GM12878 (cell line): ENCODE results near the gene HNRNPLL. TPM values are rescaled to one million over a fixed set of nuclear protein-coding genes. Genes with fewer than 3 reads are reported as not detected.

Experiments
- ATAC-seq: fragments of 200-7000 bp; cut with Tn5 transposase; 3 replicates; pipeline ENCODE4 v1.9.1; 2020; ENCODE audit warnings: mild to moderate bottlenecking, moderate library complexity
- BruUV-seq: library from RNA; stranded (reverse); fragments of 400-500 nt; replicated peaks from 2 replicates; lab custom pipeline; 2021; lab: Mats Ljungman, UMichigan
- CTCF ChIA-PET: fragments of 300-600 bp; sonication (Branson Sonifier 250); formaldehyde crosslinking; extraction: SDS; loops from one replicate; lab custom pipeline; 2021; ENCODE audit warnings: inconsistent platforms; lab: Yijun Ruan, JAX
- POLR2A ChIA-PET: fragments of 350-600 bp; formaldehyde crosslinking; extraction: SDS; loops from one replicate; lab custom pipeline; 2021; ENCODE audit warnings: inconsistent platforms; lab: Charles Lee
- RAD21 ChIA-PET: fragments of 300-600 bp; sonication (Branson Sonifier 250); formaldehyde crosslinking; loops from one replicate; lab custom pipeline; 2023; ENCODE audit warnings: antibody characterized with exemption; ENCODE audit not compliant: unreplicated experiment; lab: Charles Lee
- SMC1A ChIA-PET: fragments of 300-600 bp; sonication (Branson Sonifier 250); formaldehyde crosslinking; loops from one replicate; lab custom pipeline; 2023; ENCODE audit not compliant: unreplicated experiment, uncharacterized antibody; lab: Charles Lee
- DNase-seq: peaks from one replicate; pipeline ENCODE4 v3.0.0-alpha.2; 2011; ENCODE audit warnings: low read depth, low spot score
- FAIRE-seq: peaks from 3 replicates; lab custom pipeline; 2011; peaks lifted over from hg19 to GRCh38; lab: Jason Lieb, UNC
- H2AFZ ChIP-seq: 2 replicates; pipeline ENCODE4 v1.6.0; 2011; ENCODE audit warnings: low read depth, low read length, control low read depth; ENCODE audit not compliant: control insufficient read depth
- H3K27ac ChIP-seq: 2 replicates; pipeline ENCODE4 v1.5.1; 2011; ENCODE audit warnings: control low read depth; ENCODE audit not compliant: control insufficient read depth, insufficient read depth
- H3K27me3 ChIP-seq, 2 experiments: replicated peaks in 1 of 2; 2 replicates each; pipeline versions ENCODE4 v1.6.0 to v1.6.1; 2011; ENCODE audit warnings: low read length in 1 of 2; ENCODE audit not compliant: control insufficient read depth in 2 of 2, insufficient read depth in 2 of 2
- H3K36me3 ChIP-seq, 2 experiments: 2 replicates each; pipeline ENCODE4 v1.5.1; 2011; ENCODE audit warnings: low read length in 1 of 2; ENCODE audit not compliant: control insufficient read depth in 2 of 2, insufficient read depth in 2 of 2
- H3K4me1 ChIP-seq: 2 replicates; pipeline ENCODE4 v1.6.1; 2011; ENCODE audit warnings: mild to moderate bottlenecking, low read length, moderate library complexity, mixed read lengths; ENCODE audit not compliant: control insufficient read depth, insufficient read depth
- H3K4me2 ChIP-seq: 2 replicates; pipeline ENCODE4 v1.6.0; 2011; ENCODE audit warnings: control low read depth; ENCODE audit not compliant: control insufficient read depth, insufficient read depth
- H3K4me3 ChIP-seq: fragments of 200-600 bp; sonication (generic); 2 replicates; pipeline ENCODE4 v1.5.1; 2016
- H3K79me2 ChIP-seq: 2 replicates; pipeline ENCODE4 v1.6.0; 2011; ENCODE audit warnings: low read length; ENCODE audit not compliant: control insufficient read depth, insufficient read depth
- H3K9ac ChIP-seq: 2 replicates; pipeline ENCODE4 v1.8.0; 2011; ENCODE audit warnings: low read length, control low read depth, mixed read lengths; ENCODE audit not compliant: control insufficient read depth, insufficient read depth
- H3K9me3 ChIP-seq: replicated peaks from 3 replicates; pipeline ENCODE4 v1.5.1; 2011; ENCODE audit warnings: mild to moderate bottlenecking, low read length; ENCODE audit not compliant: control insufficient read depth, insufficient read depth
- H4K20me1 ChIP-seq: 2 replicates; pipeline ENCODE4 v1.6.0; 2011; ENCODE audit not compliant: control insufficient read depth, insufficient read depth
- CBFB ChIP-seq: IDR thresholded peaks from 2 replicates; pipeline ENCODE4 v1.6.1; 2016; ENCODE audit warnings: antibody characterized with exemption, low read depth
- CEBPB ChIP-seq, 2 experiments: fragments of 150-350 bp in 1 of 2; IDR thresholded peaks; 2 replicates each; pipeline ENCODE4 v1.6.1; 2012 to 2014; ENCODE audit warnings: low read depth in 2 of 2, low read length in 2 of 2, borderline replicate concordance in 1 of 2, inconsistent platforms in 1 of 2
- ETV6 ChIP-seq, 2 experiments: fragments of 450-650 bp in 1 of 2; IDR thresholded peaks in 1 of 2; conservative IDR thresholded peaks in 1 of 2; 2 replicates each; pipeline ENCODE4 v1.6.1; 2014; ENCODE audit warnings: antibody characterized with exemption in 1 of 2, borderline replicate concordance in 1 of 2, low read depth in 1 of 2, mild to moderate bottlenecking in 1 of 2, moderate library complexity in 1 of 2
- HCFC1 ChIP-seq: fragments of 150-350 bp; IDR thresholded peaks from 2 replicates; pipeline ENCODE4 v1.6.1; 2014; ENCODE audit warnings: low read length
- HDAC6 ChIP-seq: fragments of 200-600 bp; sonication (generic); IDR thresholded peaks from one replicate; pipeline ENCODE4 v1.8.0; 2017; ENCODE audit warnings: antibody characterized with exemption; ENCODE audit not compliant: unreplicated experiment
- IKZF2 ChIP-seq, 2 experiments: fragments of 450-650 bp; IDR thresholded peaks; 2 replicates each; pipeline ENCODE4 v1.6.1; 2017; ENCODE audit warnings: mild to moderate bottlenecking in 2 of 2, moderate library complexity in 2 of 2
- IRF4 ChIP-seq: IDR thresholded peaks from 2 replicates; pipeline ENCODE4 v1.6.1; 2011; ENCODE audit warnings: low read depth, low read length
- IRF5 ChIP-seq: fragments of 450-650 bp; IDR thresholded peaks from 2 replicates; pipeline ENCODE4 v1.6.1; 2017; ENCODE audit warnings: borderline replicate concordance
- SIN3A ChIP-seq: IDR thresholded peaks from 2 replicates; pipeline ENCODE4 v1.6.1; 2012; ENCODE audit warnings: low read depth, low read length, improper control_type of control experiment
- STAT1 ChIP-seq: fragments of 450-650 bp; conservative IDR thresholded peaks from 2 replicates; pipeline ENCODE4 v1.6.1; 2014; ENCODE audit warnings: antibody characterized with exemption, mild to moderate bottlenecking
- TCF12 ChIP-seq: IDR thresholded peaks from 2 replicates; pipeline ENCODE4 v1.6.1; 2011; ENCODE audit warnings: low read depth, mild to moderate bottlenecking, low read length
- ZBED1 ChIP-seq: IDR thresholded peaks from 2 replicates; pipeline ENCODE4 v1.6.1; 2016; ENCODE audit warnings: borderline replicate concordance
- ZNF592 ChIP-seq: fragments of 450-650 bp; IDR thresholded peaks from 2 replicates; pipeline ENCODE4 v1.6.1; 2017; ENCODE audit warnings: mild to moderate bottlenecking, moderate library complexity
- WGBS: methylation state at CpG from one replicate; pipeline ENCODE4 v1.1.6; 2016; ENCODE audit warnings: low lambda C conversion rate; ENCODE audit not compliant: insufficient replicate concordance, insufficient coverage; ENCODE audit errors: missing lambda C conversion rate; 5-methylcytosine and 5-hydroxymethylcytosine counted together
- in situ Hi-C: fragments of 300-500 bp; cut with MboI; formaldehyde crosslinking; loops from 9 replicates; pipeline ENCODE4 v1.14.3; 2018; ENCODE audit warnings: mixed read lengths
- intact Hi-C: fragments of 100-400 bp; cut with micrococcal nuclease; formaldehyde crosslinking; loops from one replicate; pipeline ENCODE4 v1.14.2; 2022; ENCODE audit not compliant: unreplicated experiment
- polyA plus RNA-seq, 11 experiments: library from polyadenylated mRNA; depleted of rRNA in 4 of 11; unstranded in 6 of 11; stranded (reverse) in 5 of 11; fragments of >200 nt; fragmentation: Nextera tagmentation in 4 of 11; fragmentation: Illumina TruSeq in 1 of 11; extraction: Ambion mirVana in 4 of 11; extraction: Trizol in 1 of 11; gene quantifications; 1 replicate in 1 of 11; 2 replicates in 10 of 11; pipeline versions ENCODE4 v1.2.1 to v1.2.3, GENCODE V29; 2011 to 2016; ENCODE audit warnings: inconsistent platforms in 2 of 11, missing spikeins in 2 of 11, low read depth in 1 of 11
- total RNA-seq, 4 experiments: library from RNA; depleted of rRNA in 3 of 4; stranded (reverse); fragments of >200 nt in 3 of 4; fragmentation: Illumina TruSeq in 1 of 4; extraction: Trizol in 1 of 4; gene quantifications; 2 replicates each; pipeline versions ENCODE4 v1.2.1 to v1.2.3, GENCODE V29; 2013 to 2021
- TF ChIP-seq, protein P1 (sequence below): fragments of 450-650 bp; IDR thresholded peaks from 2 replicates; pipeline ENCODE4 v1.6.1; 2017; ENCODE audit warnings: mild to moderate bottlenecking, low read depth, inconsistent platforms; ENCODE audit not compliant: poor library complexity, severe bottlenecking

HNRNPLL gene
- total and polyA plus RNA-seq, 10 of the 15 experiments (the other 5 are each of a cell fraction or from before 2014, with no cell fraction given), result 0.98 to 27.1 (median 2.9) TPM

DNA sequence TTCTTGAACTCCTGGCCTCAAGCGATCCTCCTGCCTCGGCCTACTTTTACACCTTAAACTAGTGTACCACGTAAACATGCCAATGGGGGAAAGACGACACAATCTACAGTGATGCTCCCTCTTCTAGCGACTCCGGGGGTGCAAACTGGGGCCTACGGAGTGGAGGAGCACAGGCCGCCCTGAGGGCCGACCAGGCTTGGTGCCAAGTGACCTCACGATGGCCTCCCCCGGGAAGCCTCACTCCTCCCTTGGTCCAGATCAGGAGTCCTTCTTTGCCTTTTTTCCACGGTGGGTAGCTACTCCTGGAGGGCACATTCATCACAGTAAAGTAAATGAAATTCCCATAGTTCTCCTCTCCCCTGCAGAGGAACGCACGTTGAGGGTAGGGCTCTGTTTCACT, 73.5 kb downstream of the HNRNPLL start (continued):
- TF ChIP-seq, protein P1, sequence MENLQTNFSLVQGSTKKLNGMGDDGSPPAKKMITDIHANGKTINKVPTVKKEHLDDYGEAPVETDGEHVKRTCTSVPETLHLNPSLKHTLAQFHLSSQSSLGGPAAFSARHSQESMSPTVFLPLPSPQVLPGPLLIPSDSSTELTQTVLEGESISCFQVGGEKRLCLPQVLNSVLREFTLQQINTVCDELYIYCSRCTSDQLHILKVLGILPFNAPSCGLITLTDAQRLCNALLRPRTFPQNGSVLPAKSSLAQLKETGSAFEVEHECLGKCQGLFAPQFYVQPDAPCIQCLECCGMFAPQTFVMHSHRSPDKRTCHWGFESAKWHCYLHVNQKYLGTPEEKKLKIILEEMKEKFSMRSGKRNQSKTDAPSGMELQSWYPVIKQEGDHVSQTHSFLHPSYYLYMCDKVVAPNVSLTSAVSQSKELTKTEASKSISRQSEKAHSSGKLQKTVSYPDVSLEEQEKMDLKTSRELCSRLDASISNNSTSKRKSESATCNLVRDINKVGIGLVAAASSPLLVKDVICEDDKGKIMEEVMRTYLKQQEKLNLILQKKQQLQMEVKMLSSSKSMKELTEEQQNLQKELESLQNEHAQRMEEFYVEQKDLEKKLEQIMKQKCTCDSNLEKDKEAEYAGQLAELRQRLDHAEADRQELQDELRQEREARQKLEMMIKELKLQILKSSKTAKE, result no peak
- no peak for TF ChIP-seq IKZF2 (IDR thresholded peaks at IDR 0.05)

GRCh38 chr2:38528534-38528933, 74.2 kb downstream of the HNRNPLL start:
- H3K4me3 ChIP-seq, result no peak overlapping the region
- in situ Hi-C loops, result no loop called here
- no peaks in the 10 kb centered on the region for H3K9me3 ChIP-seq
- ChIA-PET POLR2A (interaction anchor here (0.6 kb wide), 1 partner anchor 19 kb away, joined by 4 read pairs; no protein-coding TSS in a partner anchor), CTCF (interaction anchor here (0.6 kb wide), 1 partner anchor 547 kb away, joined by 3 read pairs; no protein-coding TSS in a partner anchor), SMC1A (no interaction called here), RAD21 (no interaction called here)
- no TSS peak for BruUV-seq
- H3K9ac ChIP-seq, result no peak overlapping the region
- 0 out of 4 replicates have a peak, but pooled peaks cover 0 to 2% of the 10 kb centered on the region in 2 experiments for H3K27me3 ChIP-seq
- no peak overlapping the region for H2AFZ ChIP-seq
- ATAC-seq (no peak), DNase-seq (no peak), FAIRE-seq (no peak)
- H3K36me3 ChIP-seq, result no peaks in the 10 kb centered on the region
- no peaks in the 10 kb centered on the region for H3K79me2 ChIP-seq
- no peak overlapping the region for H3K27ac ChIP-seq
- peak overlapping the region; percentile 63; the same call in 1 of the 2 replicates for H3K4me2 ChIP-seq
- 56% methylated on average over 4 of the region's 5 CpGs for WGBS
- H3K4me1 ChIP-seq, result peaks cover 11% of the 10 kb centered on the region
- H4K20me1 ChIP-seq, result no peaks in the 10 kb centered on the region
- intact Hi-C loops, result no loop called here
- TF ChIP-seq SIN3A (no peak), IRF4 (no peak), CBFB (no peak), ZNF592 (no peak), HDAC6 (no peak), IRF5 (no peak), STAT1 (no peak), ETV6 (conservative IDR thresholded peaks at IDR 0.05 in 1 of 2, IDR thresholded peaks at IDR 0.05 in 1 of 2; ENCODE audit: borderline replicate concordance in 1 of 2, low read depth in 1 of 2) (no peak), CEBPB (IDR thresholded peaks at IDR 0.05; ENCODE audit: borderline replicate concordance in 1 of 2, low read depth in 2 of 2, low read length in 2 of 2) (no peak), TCF12 (no peak), HCFC1 (no peak), ZBED1 (no peak)
